ENCODE results near the gene AUTS2.

Gene AUTS2

GRCh38 chr7:69598081-69598486 lies at the start of gene AUTS2:
AUTS2 (plus strand) TSS chr7:69598475; CDS start chr7:69599654, 1,179 bp downstream.
- peak; percentile 20 for DNase-seq (ENCODE audit: low read depth in 2 of 2)

- DNase-seq (ENCODE audit: low read depth in 2 of 2), result no peak
Observed at GRCh38 chr7:69550991-69551390, 47.3 kb upstream of the AUTS2 start.

- no peak for DNase-seq (ENCODE audit: low read depth in 2 of 2)
Observed at GRCh38 chr7:69553190-69553589, 45.1 kb upstream of the AUTS2 start.

- no peak for DNase-seq (ENCODE audit: low read depth in 2 of 2)
Observed at GRCh38 chr7:69561266-69561960, 36.9 kb upstream of the AUTS2 start.

GRCh38 chr7:69564454-69565417 lies 33.5 kb upstream of the AUTS2 start:
- no peak for DNase-seq (ENCODE audit: low read depth in 2 of 2)

GRCh38 chr7:69567800-69568199 lies 30.5 kb upstream of the AUTS2 start:
- no peak for DNase-seq (ENCODE audit: low read depth in 2 of 2)

- no peak for DNase-seq (ENCODE audit: low read depth in 2 of 2)
Observed at GRCh38 chr7:69568266-69568665, 30.0 kb upstream of the AUTS2 start.

GRCh38 chr7:69575651-69576050 lies 22.6 kb upstream of the AUTS2 start:
- no peak for DNase-seq (ENCODE audit: low read depth in 2 of 2)

- DNase-seq (ENCODE audit: low read depth in 2 of 2), result no peak
Observed at GRCh38 chr7:69577221-69577620, 21.1 kb upstream of the AUTS2 start.

- no peak for DNase-seq (ENCODE audit: low read depth in 2 of 2)
Observed at GRCh38 chr7:69585169-69585568, 13.1 kb upstream of the AUTS2 start.

GRCh38 chr7:69586321-69586720 lies 12.0 kb upstream of the AUTS2 start:
- no peak for DNase-seq (ENCODE audit: low read depth in 2 of 2)

- DNase-seq (ENCODE audit: low read depth in 2 of 2), result no peak
Observed at GRCh38 chr7:69588773-69589172, 9.5 kb upstream of the AUTS2 start.

- DNase-seq (ENCODE audit: low read depth in 2 of 2), result no peak
Observed at GRCh38 chr7:69591805-69592204, 6.5 kb upstream of the AUTS2 start.

- DNase-seq (ENCODE audit: low read depth in 2 of 2), result no peak
Observed at GRCh38 chr7:69593511-69593910, 4.8 kb upstream of the AUTS2 start.

GRCh38 chr7:69595415-69595814 lies 2.9 kb upstream of the AUTS2 start:
- DNase-seq (ENCODE audit: low read depth in 2 of 2), result no peak

- DNase-seq (ENCODE audit: low read depth in 2 of 2), result no peak
Observed at GRCh38 chr7:69596056-69596455, 2.2 kb upstream of the AUTS2 start.

GRCh38 chr7:69596723-69597277 lies 1.5 kb upstream of the AUTS2 start:
- no peak for DNase-seq (ENCODE audit: low read depth in 2 of 2)

- DNase-seq (ENCODE audit: low read depth in 2 of 2), result no peak
Observed at GRCh38 chr7:69597278-69598076, 798 bp upstream of the AUTS2 start.

GRCh38 chr7:69598487-69599285 lies 411 bp downstream of the AUTS2 start:
- no peak for DNase-seq (ENCODE audit: low read depth in 2 of 2)

GRCh38 chr7:69599286-69599954 lies 1.1 kb downstream of the AUTS2 start:
- no peak for DNase-seq (ENCODE audit: low read depth in 2 of 2)
